ENCODE measurements around the gene PHOX2B. TPM values are rescaled to one million over a fixed set of nuclear protein-coding genes. Genes with fewer than 3 reads are reported as not detected.
"Not testable (repeated sequence)": the region's sequence is repeated elsewhere in the genome, so short reads cannot be mapped to it uniquely, and the experiment has no call there.

The PHOX2B gene
- total and polyA plus RNA-seq, 2 of the 8 experiments (the other 6 are each of a cell fraction or from before 2014, with no cell fraction given), result not detected

GRCh38 chr4:41737491-41737890, 11.0 kb downstream of the PHOX2B start:
- H2BK15ac ChIP-seq (ENCODE audit: low read length); H3K4me1 ChIP-seq (replicated peaks in 1 of 4; ENCODE audit: control insufficient read depth in 3 of 4, insufficient read depth in 4 of 4, low read length in 3 of 4); H2AFZ ChIP-seq (ENCODE audit: low read length); H4K5ac ChIP-seq (ENCODE audit: insufficient read length, low read depth, low read length); H3K79me2 ChIP-seq (ENCODE audit: control insufficient read depth in 1 of 2, insufficient read depth in 2 of 2, low read length in 2 of 2); H3K14ac ChIP-seq (ENCODE audit: insufficient read length); H4K20me1 ChIP-seq (replicated peaks in 1 of 2; ENCODE audit: control insufficient read depth in 1 of 2, insufficient read depth in 2 of 2, low read length in 2 of 2); H2BK5ac ChIP-seq (ENCODE audit: low read depth, low read length); H2BK12ac ChIP-seq (ENCODE audit: low read depth, low read length); H4K91ac ChIP-seq (replicated peaks; ENCODE audit: insufficient read length, low read length); H3K9me3 ChIP-seq (ENCODE audit: insufficient read depth in 2 of 2, low read depth in 1 of 2, low read length in 1 of 2); H4K8ac ChIP-seq (ENCODE audit: extremely low read depth, insufficient read depth, low read length); DNase-seq (ENCODE audit: low read depth in 1 of 2, low spot score in 2 of 2); H3K36me3 ChIP-seq (ENCODE audit: control insufficient read depth in 2 of 4, insufficient read depth in 4 of 4, low read length in 3 of 4); H3K23me2 ChIP-seq (ENCODE audit: low read depth, low read length); H3K4me3 ChIP-seq (ENCODE audit: extremely low read depth in 1 of 4, insufficient read depth in 2 of 4, low read depth in 3 of 4, low read length in 4 of 4); H2AK5ac ChIP-seq (ENCODE audit: low read depth, low read length); POLR2A ChIA-PET (ENCODE audit: partially characterized antibody); H3K79me1 ChIP-seq (ENCODE audit: low read depth, low read length); H3K18ac ChIP-seq (ENCODE audit: extremely low read depth, low read length); H2BK120ac ChIP-seq (replicated peaks; ENCODE audit: low read depth, low read length); FAIRE-seq; H3K4me2 ChIP-seq (ENCODE audit: insufficient read depth in 1 of 2, low read depth in 2 of 2, low read length in 2 of 2); H3K23ac ChIP-seq (ENCODE audit: insufficient read length); H3K4ac ChIP-seq (replicated peaks; ENCODE audit: insufficient read length, low read depth, low read length); H3K9ac ChIP-seq (replicated peaks in 1 of 4; ENCODE audit: extremely low read depth in 1 of 4, low read depth in 3 of 4, low read length in 3 of 4); H2BK20ac ChIP-seq (ENCODE audit: low read length); H3K27ac ChIP-seq (ENCODE audit: low read depth, low read length); H3K56ac ChIP-seq (replicated peaks; ENCODE audit: insufficient read length, low read depth, low read length): not testable (repeated sequence)
- peaks cover 4 to 30% (median 22%) of the 10 kb centered on the region in 4 experiments for H3K27me3 ChIP-seq (replicated peaks in 1 of 4; ENCODE audit: control insufficient read depth in 3 of 4, extremely low read depth in 1 of 4, insufficient read depth in 3 of 4, low read length in 3 of 4)
- WGBS, 2 experiments (ENCODE audit: extremely low coverage in 1 of 2, insufficient coverage in 1 of 2, insufficient read length in 1 of 2, insufficient replicate concordance in 2 of 2, low coverage in 1 of 2, low lambda C conversion rate in 2 of 2, missing lambda C conversion rate in 1 of 2), result 58% methylated on average over 8 of the region's 8 CpGs; no CpG with 5 or more reads in 1 of the 2 experiments
- CTCF ChIA-PET (ENCODE audit: partially characterized antibody), result interaction anchor here (1.0 to 2.5 kb wide), 5 partner anchors 10 to 77 kb away, joined by 3 to 14 read pairs (median 4); no protein-coding TSS in a partner anchor
